CD4-positive, alpha-beta T cell treated with Interleukin-10 for 1 hour (primary cell): ENCODE data around the gene CXorf49.

Source experiments
- DNase-seq: peaks from one replicate; pipeline ENCODE4 v3.0.0-alpha.2; 2020

Gene CXorf49

DNA sequence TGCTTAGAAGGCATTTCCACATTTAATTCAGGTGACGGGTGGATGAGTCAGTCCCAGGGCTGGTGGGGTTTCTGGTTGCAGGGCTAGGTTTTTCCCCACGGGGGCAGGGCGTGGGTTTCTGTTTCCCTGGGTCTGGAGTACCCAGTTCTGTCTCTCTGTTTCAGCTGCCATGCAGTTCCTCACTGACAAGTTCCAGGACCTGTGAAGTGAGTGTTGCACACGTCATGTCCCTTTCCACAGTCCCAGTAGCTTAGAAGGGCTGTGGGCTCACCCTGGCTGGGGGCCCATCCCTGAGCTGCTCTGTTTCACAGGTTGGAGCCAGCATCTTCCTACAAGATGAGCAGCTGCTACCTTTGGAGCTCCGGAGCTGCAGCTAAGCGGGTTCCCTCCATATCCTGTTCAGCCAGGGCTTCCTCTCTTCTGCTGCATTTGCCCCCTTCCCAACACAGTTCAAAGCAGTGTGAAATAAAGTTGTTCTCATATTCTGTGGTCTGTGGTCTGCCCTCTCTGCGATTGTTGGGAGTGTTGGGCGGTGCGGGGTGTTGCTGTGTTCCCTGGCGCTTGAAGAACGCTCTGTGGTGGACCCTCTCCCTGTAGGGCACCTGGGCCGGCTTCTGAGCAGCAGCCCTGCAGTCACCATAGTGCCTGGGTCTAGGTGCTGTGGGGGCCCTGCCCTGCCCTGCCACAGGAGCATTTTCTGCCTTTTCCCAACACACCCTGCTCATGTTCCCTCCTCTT is 46.9 kb downstream of the CXorf49 start:
- no peak for DNase-seq

DNA sequence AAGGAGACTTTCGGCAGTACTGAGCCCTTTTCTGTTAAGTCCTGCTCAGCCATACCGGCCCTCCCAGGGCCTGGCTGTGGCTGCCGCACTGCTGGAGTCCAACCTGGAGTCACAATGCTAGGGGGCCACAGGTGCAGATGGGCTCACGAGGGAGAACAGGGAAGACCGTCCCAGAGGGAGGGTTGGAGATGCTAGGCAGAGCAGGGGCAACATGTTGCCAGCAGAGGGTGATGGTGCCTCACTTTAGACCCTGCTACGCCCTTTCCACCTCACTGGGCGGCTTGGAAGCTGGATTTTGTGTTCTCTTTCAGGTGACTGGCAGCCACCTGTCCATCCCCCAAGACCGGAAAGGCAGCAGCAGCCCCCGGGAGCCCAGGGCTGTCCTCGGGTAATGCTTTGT is 48.1 kb downstream of the CXorf49 start:
- DNase-seq = peak; percentile 31

DNA sequence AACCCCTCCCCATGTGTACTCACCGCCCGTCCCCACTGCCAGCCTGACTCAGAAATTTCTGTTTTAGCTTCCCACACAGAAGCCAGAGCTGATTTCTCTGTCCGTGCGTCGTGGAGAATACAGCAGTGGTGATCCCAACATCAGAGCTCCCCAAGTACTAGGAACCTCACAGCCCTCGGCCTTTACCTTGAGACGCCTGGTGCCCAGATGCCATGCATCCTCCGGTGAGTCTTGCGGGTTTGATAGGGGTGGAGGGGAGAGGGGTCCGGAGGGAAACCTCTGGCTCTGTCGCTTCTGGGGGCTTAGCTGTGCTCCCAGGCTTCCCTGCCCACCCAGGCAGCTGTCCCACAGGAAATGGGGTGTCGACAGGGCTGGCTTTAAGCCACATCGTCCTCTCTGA is 48.6 kb downstream of the CXorf49 start:
- DNase-seq = no peak

DNA sequence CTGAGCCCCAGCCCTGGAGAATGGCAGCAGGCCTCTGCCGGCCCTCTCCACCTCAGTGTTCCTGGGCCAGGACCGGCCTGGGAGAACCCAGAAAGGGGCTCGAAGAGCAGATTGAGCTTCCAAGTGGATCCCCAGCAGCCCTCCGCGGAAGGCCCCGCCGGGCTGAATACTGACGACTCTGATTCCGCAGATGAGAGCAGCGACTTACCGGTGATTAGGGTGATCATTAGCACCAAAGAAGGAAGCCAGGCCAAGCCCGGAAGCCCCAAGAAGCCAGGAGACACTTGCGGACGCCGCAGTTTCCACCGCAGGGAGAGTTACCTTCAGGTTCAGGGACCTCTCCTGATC is 49.9 kb downstream of the CXorf49 start:
- no peak for DNase-seq

DNA sequence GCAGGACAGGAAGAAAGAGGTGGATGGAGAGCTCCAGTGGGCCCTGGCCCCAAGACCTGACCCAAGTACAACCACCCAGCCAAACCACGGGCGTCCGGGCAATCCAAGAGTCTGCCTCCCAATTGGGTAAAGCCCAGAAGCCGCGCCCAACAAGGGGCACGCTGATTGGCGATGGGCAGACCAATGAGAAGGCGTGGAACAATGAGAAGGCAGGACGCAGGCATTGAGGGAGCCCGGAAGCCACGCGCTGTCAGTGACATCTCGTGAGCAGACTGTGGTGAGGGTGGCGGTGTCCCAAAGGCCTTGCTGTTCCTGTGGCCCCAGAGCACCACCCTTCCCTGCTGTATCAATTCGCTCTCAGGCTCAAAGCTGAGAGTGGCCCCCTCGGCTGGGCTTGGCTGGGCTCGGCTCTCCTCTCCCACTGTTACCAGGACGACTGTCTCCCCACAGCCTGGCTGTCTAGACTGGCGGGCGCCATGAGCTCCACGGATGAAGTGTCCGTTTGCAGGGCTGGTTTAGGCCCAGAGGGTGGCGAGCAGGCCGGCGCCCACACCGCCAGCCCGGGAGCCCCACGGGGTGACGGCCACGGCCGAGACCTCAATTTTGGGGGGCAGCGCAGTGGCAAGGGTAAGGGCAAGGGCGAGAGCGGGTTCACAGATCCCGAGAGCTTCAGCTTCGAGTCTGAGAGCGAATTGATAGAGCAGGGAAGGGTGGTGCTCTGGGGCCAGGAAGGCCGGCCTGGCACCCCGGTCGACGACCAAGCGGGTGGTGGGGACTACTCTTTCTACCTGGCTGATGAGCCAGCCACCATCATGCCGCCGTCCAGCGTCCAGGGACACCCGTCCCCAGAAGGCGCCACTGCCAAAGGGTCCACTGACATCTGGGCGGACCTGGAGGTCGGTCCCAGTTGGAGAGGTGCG is 50.5 kb downstream of the CXorf49 start, which contains the start of gene LOC101059915:
TSS of gene LOC101059915 (plus strand) at position 219 of the 920 bp plus-strand sequence.
- no peak for DNase-seq

DNA sequence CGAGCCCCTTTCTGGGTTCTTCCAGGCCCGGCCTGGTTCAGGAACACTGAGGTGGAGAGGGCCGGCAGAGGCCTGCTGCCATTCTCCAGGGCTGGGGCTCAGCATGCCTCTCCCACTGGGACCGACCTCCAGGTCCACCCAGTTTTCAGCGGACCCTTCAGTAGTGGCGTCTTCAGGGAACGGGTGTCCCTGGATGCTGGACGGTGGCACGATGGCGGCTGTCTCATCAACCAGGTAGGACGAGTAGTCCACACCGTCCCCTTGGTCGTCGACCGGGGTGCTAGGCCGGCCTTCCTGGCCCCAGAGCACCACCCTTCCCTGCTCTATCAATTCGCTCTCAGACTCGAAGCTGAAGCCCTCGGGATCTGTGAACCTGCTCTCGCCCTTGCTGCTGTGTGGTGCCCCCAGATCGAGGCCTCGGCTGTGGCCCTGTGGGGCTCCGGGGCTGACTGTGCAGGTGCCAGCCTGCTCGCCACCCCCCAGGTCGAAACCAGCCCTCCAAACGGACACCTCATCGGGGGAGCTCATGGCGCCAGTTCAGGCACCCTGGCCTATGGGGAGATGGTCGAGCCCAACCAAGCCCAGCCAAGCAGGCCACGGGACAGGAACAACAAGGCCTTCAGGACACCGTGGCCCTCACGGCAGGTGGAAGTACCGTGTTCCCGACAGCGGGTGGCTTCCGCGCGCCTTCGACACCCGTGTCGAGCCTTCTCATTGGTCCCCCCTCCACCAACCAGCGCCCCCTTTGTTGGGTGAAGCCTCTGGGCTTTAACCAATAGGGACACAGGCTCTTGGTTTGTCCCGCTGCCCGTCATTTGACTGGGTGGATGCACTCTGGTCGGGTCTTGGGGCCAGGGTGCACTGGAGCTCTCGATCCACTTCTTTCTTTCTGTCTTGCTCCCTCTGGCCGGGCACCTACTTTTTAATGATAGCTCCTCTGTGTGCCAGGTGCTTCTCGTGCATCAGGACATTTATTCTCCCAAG is 51.6 kb downstream of the CXorf49 start:
- no peak for DNase-seq

DNA sequence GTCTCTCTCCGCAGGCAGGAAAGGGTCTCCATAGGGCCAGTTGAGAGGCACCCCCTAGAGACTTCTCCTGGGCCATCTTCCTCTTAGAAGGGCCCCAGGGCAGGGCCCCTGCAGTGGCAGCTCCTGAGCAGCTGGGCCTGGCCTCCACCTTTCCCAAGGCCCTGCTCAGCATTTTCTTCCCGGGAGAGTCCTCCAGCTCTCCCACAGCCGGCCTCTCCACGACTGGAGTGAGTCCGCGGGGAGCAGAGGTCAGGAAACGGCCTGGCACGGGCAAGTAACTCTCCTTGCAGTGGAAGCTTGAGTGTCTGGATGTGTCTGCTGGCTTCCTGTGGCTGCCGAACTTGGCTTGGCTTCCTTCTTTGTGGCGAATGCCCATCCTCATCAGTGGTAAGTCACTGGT is 52.3 kb downstream of the CXorf49 start:
- DNase-seq = no peak

DNA sequence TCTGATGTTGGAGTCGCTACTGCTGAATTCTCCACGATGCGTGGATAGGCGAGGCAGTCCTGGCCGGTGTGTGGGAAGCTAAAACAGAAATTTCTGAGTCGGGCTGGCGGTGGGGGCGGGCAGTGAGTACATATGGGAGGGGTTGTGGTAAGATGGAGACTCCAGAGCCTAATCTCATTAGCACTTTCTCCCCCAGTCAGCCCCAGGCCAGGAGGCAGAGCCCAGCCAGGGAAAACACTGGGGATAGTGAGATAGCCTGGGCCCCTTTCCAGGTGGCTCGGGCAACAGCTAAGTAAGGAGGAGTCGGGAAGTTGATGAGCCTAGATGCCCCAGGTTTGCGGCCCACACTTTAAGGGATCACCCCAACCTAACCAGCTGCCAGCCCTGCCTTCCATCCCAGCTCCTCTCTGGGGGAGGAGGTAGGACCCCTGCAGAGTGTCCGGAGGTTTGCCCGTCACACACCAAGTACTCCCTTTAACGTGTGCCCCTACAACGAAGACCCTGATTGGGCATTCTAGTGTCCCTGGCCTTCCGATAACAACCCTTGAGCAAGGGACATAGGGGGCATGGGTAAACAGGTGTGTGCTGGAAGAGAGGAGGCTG is 53.1 kb downstream of the CXorf49 start:
- DNase-seq = no peak
